Stomach (tissue), 4 donors: ENCODE results near the gene CRADD.

ENCODE experiments used
- CTCF ChIP-seq, 7 experiments: fragments of 450-650 bp in 4 of 7; fragments of 200-600 bp in 3 of 7; sonication (generic) in 3 of 7; IDR thresholded peaks; one replicate each; pipeline ENCODE4 v1.5.1; 2016 to 2019; ENCODE audit warnings: antibody characterized with exemption in 7 of 7, control low read depth in 2 of 7, mild to moderate bottlenecking in 1 of 7
- POLR2AphosphoS5 ChIP-seq, 3 donors: sonication (generic); formaldehyde crosslinking; IDR thresholded peaks; one replicate each; pipeline ENCODE4 v1.6.1; 2016; ENCODE audit warnings: antibody characterized with exemption in 3 of 3

- TF ChIP-seq CTCF (IDR thresholded peaks at IDR 0.05), result no peak
- no peak for TF ChIP-seq POLR2AphosphoS5 (IDR thresholded peaks at IDR 0.05)
These were observed 183.6 kb downstream of the CRADD start for GRCh38 chr12:93860668-93861373.
